DND-41 (cell line): Measurements from ENCODE around the gene SMG6.

Experiments
- ATAC-seq: fragments of 200-7000 bp; cut with Tn5 transposase; 3 replicates; pipeline ENCODE4 v1.9.1; 2021; ENCODE audit warnings: low read depth; ENCODE audit not compliant: insufficient read depth
- DNase-seq: peaks from one replicate; pipeline ENCODE4 v3.0.0-alpha.2; 2020
- H2AFZ ChIP-seq: 2 replicates; pipeline ENCODE4 v1.6.0; 2012; ENCODE audit warnings: low read depth, low read length
- H3K27ac ChIP-seq: 2 replicates; pipeline ENCODE4 v1.5.1; 2012; ENCODE audit warnings: low read length, inconsistent platforms
- H3K27me3 ChIP-seq: fragments of 200-600 bp; sonication (generic); 2 replicates; pipeline ENCODE4 v1.6.0; 2012; ENCODE audit warnings: low read length, mild to moderate bottlenecking, inconsistent platforms; ENCODE audit not compliant: insufficient read depth, poor library complexity
- H3K36me3 ChIP-seq: 2 replicates; pipeline ENCODE4 v1.5.1; 2012; ENCODE audit warnings: low read length, inconsistent platforms; ENCODE audit not compliant: insufficient read depth
- H3K4me1 ChIP-seq: 2 replicates; pipeline ENCODE4 v1.5.1; 2012; ENCODE audit warnings: mild to moderate bottlenecking, low read length; ENCODE audit not compliant: insufficient read depth
- H3K4me2 ChIP-seq: 2 replicates; pipeline ENCODE4 v1.6.0; 2012; ENCODE audit warnings: mild to moderate bottlenecking, moderate library complexity, low read length, inconsistent platforms; ENCODE audit not compliant: insufficient read depth
- H3K4me3 ChIP-seq, 2 experiments: fragments of 200-600 bp in 1 of 2; shearing (Covaris generic) in 1 of 2; 2 replicates each; pipeline ENCODE4 v1.5.1; 2012 to 2016; ENCODE audit warnings: inconsistent platforms in 2 of 2, low read length in 2 of 2, mild to moderate bottlenecking in 2 of 2, low read depth in 1 of 2, moderate library complexity in 1 of 2
- H3K79me2 ChIP-seq: 2 replicates; pipeline ENCODE4 v1.6.0; 2012; ENCODE audit warnings: low read length, inconsistent platforms; ENCODE audit not compliant: insufficient read depth
- H3K9ac ChIP-seq: 2 replicates; pipeline ENCODE4 v1.6.0; 2012; ENCODE audit warnings: low read depth, mild to moderate bottlenecking, inconsistent platforms, low read length, moderate library complexity
- H3K9me3 ChIP-seq: 2 replicates; pipeline ENCODE4 v1.5.1; 2012; ENCODE audit warnings: low read length, moderate library complexity, mild to moderate bottlenecking, inconsistent platforms; ENCODE audit not compliant: insufficient read depth, severe bottlenecking
- H4K20me1 ChIP-seq: 2 replicates; pipeline ENCODE4 v1.6.0; 2012; ENCODE audit warnings: low read length; ENCODE audit not compliant: insufficient read depth
- CTCF ChIP-seq: IDR thresholded peaks from 2 replicates; pipeline ENCODE4 v1.5.1; 2012; ENCODE audit warnings: borderline replicate concordance, low read length, moderate library complexity, mild to moderate bottlenecking; ENCODE audit not compliant: poor library complexity, severe bottlenecking; ENCODE audit errors: extremely low read depth
- EZH2 ChIP-seq: IDR thresholded peaks from 3 replicates; pipeline ENCODE4 v1.6.1; 2012; ENCODE audit warnings: borderline replicate concordance, low read depth, mild to moderate bottlenecking, moderate library complexity, low read length, inconsistent platforms; ENCODE audit not compliant: severe bottlenecking

The SMG6 gene

GRCh38 chr17:2237950-2238349 lies 65.6 kb downstream of the SMG6 start:
- Histone ChIP-seq H3K4me3 (no peak overlapping the region), H3K4me1 (no peaks in the 10 kb centered on the region), H3K79me2 (0 out of 2 replicates have a peak, but pooled peaks cover 2% of the 10 kb centered on the region), H3K9ac (no peak overlapping the region), H3K9me3 (no peaks in the 10 kb centered on the region), H3K27me3 (no peaks in the 10 kb centered on the region), H3K4me2 (no peak overlapping the region), H2AFZ (no peak overlapping the region), H3K27ac (no peak overlapping the region), H3K36me3 (peaks cover 78% of the 10 kb centered on the region), H4K20me1 (peaks cover 8% of the 10 kb centered on the region)
- no peak for DNase-seq
- no peak for TF ChIP-seq CTCF
- TF ChIP-seq EZH2: no peak
- ATAC-seq: no peak

- Histone ChIP-seq H3K4me3 (no peak overlapping the region), H3K27me3 (no peaks in the 10 kb centered on the region), H3K27ac (peak overlapping the region; percentile 27; the same call in 1 of the 2 replicates), H3K9ac (no peak overlapping the region), H3K4me1 (no peaks in the 10 kb centered on the region), H4K20me1 (peaks cover 8% of the 10 kb centered on the region), H3K79me2 (no peaks in the 10 kb centered on the region), H3K9me3 (no peaks in the 10 kb centered on the region), H3K4me2 (no peak overlapping the region), H2AFZ (no peak overlapping the region), H3K36me3 (peaks cover 78% of the 10 kb centered on the region)
- no peak for DNase-seq
- ATAC-seq: no peak
- TF ChIP-seq EZH2 (no peak), CTCF (no peak)
Observed at GRCh38 chr17:2237521-2237921, 66.1 kb downstream of the SMG6 start.

DNA sequence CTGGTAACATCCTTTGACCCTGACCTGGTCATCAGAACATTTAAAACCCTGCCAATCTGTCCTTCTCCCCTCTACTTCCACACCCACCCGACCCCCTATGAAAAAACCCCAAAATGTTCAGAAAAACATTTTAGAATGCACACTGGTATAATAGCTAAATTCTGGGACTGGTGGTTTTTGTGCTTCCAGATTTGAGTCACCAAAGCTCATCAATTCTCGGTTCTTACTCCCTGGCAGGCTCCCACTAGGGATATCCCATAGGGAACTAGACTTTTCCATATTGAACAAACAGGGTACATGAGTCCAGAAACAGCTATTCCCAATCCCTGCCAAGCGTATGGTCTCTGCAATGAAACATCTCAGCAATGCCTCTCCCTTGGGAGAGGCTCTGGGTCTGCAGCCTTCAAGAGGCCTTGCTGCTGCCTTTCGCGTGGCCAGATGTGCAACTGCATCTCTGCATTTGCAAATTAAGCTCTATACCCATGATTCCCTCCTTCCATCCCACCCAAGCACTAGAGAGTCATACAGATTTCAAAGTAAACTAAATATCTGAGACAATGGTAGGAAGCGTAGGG lies 67.7 kb downstream of the SMG6 start:
- Histone ChIP-seq H3K27ac (no peak overlapping the region; the same call in 1 of the 2 replicates), H2AFZ (no peak overlapping the region), H3K27me3 (no peaks in the 10 kb centered on the region), H3K4me2 (no peak overlapping the region), H4K20me1 (peaks cover 15% of the 10 kb centered on the region), H3K9me3 (no peaks in the 10 kb centered on the region), H3K4me3 (no peak overlapping the region), H3K9ac (no peak overlapping the region), H3K36me3 (peaks cover 80% of the 10 kb centered on the region), H3K4me1 (no peaks in the 10 kb centered on the region), H3K79me2 (no peaks in the 10 kb centered on the region; the same call in 1 of the 2 replicates)
- ATAC-seq (no peak), DNase-seq (no peak)
- TF ChIP-seq EZH2 (no peak), CTCF (no peak)
